Measurements from ENCODE around the gene ATAD3B.

GRCh38 chr1:1430114-1430982 is 41.2 kb upstream of the ATAD3B start:
- TF ChIP-seq CTCF (IDR thresholded peaks at IDR 0.05; ENCODE audit: low read length) (no peak), EZH2 (IDR thresholded peaks at IDR 0.05; ENCODE audit: borderline replicate concordance, low read length) (no peak)

Data from OCI-LY1 (cell line).